Naive B cell (primary cell): ENCODE measurements around the gene KRTCAP3. TPM values are rescaled to one million over a fixed set of nuclear protein-coding genes. Genes with fewer than 3 reads are reported as not detected.
"Not testable (repeated sequence)": the region's sequence is repeated elsewhere in the genome, so short reads cannot be mapped to it uniquely, and the experiment has no call there.

Experiments used
- ATAC-seq, 2 donors: fragments of 150-1000 bp; cut with Tn5 transposase; 2 replicates each; pipeline ENCODE4 v1.10.0; 2021; ENCODE audit warnings: low read depth in 2 of 2, mild to moderate bottlenecking in 2 of 2, moderate library complexity in 2 of 2
- DNase-seq: peaks from one replicate; pipeline ENCODE4 v3.0.0; 2022
- H3K27ac Mint-ChIP-seq, 6 donors: one replicate each; pipeline ENCODE4 v1.8.0; 2020 to 2022; ENCODE audit warnings: mild to moderate bottlenecking in 6 of 6, mixed read lengths in 6 of 6, moderate library complexity in 5 of 6, inconsistent platforms in 2 of 6
- H3K27me3 Mint-ChIP-seq, 3 donors: one replicate each; pipeline ENCODE4 v1.8.0; 2021 to 2022; ENCODE audit warnings: mixed read lengths in 3 of 3, mild to moderate bottlenecking in 1 of 3
- H3K36me3 Mint-ChIP-seq, 2 donors: one replicate each; pipeline ENCODE4 v1.8.0; 2020 to 2022; ENCODE audit warnings: mixed read lengths in 2 of 2, inconsistent platforms in 1 of 2, mild to moderate bottlenecking in 1 of 2
- H3K4me1 Mint-ChIP-seq, 3 donors: one replicate each; pipeline ENCODE4 v1.8.0; 2020 to 2022; ENCODE audit warnings: mixed read lengths in 3 of 3, inconsistent platforms in 1 of 3, mild to moderate bottlenecking in 1 of 3, moderate library complexity in 1 of 3
- H3K4me3 Mint-ChIP-seq, 8 donors: one replicate each; pipeline ENCODE4 v1.8.0; 2020 to 2022; ENCODE audit warnings: mild to moderate bottlenecking in 8 of 8, mixed read lengths in 8 of 8, moderate library complexity in 8 of 8, inconsistent platforms in 2 of 8
- H3K9me3 Mint-ChIP-seq, 7 donors: one replicate each; pipeline ENCODE4 v1.8.0; 2020 to 2022; ENCODE audit warnings: mixed read lengths in 7 of 7, mild to moderate bottlenecking in 5 of 7, inconsistent platforms in 2 of 7, moderate library complexity in 1 of 7
- polyA plus RNA-seq, 6 donors: library from polyadenylated mRNA; unstranded; fragments of 300-500 nt; fragmentation: Illumina TruSeq; gene quantifications; one replicate each; pipeline ENCODE4 v1.2.3, GENCODE V29; 2021; ENCODE audit warnings: low read depth in 6 of 6

KRTCAP3 gene
- polyA plus RNA-seq, 6 donors from 2014 or later, result 1.00 to 8.3 (median 3.9) TPM; not detected in 1

DNA sequence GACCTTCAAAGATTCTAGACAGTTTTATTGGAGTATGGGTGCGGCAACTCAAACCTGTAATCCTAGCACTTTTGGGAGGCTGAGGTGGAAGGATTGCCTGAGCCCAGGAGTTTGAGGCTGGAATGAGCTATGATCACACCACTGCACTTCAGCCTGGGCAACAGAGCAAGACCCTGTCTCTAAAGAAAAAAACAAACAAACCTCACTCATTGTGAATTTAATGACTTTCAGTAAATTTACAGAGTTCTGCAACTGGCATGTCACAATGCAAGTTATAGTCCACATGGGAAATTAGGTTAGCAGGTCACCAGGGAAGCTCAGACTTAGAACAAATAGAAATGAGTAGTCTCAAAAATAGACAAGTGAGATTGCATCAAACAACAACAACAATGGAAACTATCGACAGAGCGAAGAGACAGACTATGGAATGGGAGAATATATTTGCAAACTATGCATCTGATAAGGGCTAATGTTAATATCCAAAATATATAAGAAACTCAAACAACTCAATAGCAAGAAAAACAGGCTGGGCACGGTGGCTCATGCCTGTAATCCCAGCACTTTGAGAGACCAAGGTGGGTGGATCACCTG lies 20.4 kb upstream of the KRTCAP3 start:
- DNase-seq (no peak), ATAC-seq (no peak)
- no peaks in the 10 kb centered on the region for H3K27me3 Mint-ChIP-seq
- no peaks in the 10 kb centered on the region for H3K36me3 Mint-ChIP-seq
- no peaks in the 10 kb centered on the region for H3K9me3 Mint-ChIP-seq
- no peak overlapping the region for H3K4me3 Mint-ChIP-seq
- no peak overlapping the region for H3K27ac Mint-ChIP-seq
- H3K4me1 Mint-ChIP-seq, result no peaks in the 10 kb centered on the region

DNA sequence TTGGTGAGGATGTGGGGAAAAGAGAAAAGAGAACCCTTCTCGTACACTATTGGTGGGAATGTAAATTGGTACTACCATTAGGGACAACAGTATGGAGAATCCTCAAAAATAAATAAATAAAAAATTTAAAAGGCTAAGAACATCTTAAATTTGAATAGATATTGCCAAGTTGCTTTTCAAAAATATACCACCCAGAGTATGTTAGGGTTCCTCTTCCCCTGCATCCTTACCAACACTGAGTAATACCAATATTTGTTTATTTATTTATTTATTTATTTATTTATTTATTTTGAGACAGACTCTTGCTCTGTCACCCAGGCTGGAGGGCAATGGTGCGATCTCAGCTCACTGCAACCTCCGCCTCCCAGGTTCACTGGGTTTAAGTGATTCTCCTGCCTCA lies 19.2 kb upstream of the KRTCAP3 start:
- H3K27ac Mint-ChIP-seq, result no peak overlapping the region
- ATAC-seq, result no peak
- no peaks in the 10 kb centered on the region for H3K27me3 Mint-ChIP-seq
- no peak for DNase-seq
- peaks cover 5 to 7% (median 6%) of the 10 kb centered on the region in 3 donors for H3K4me1 Mint-ChIP-seq
- H3K4me3 Mint-ChIP-seq, result no peak overlapping the region
- H3K9me3 Mint-ChIP-seq, result no peaks in the 10 kb centered on the region
- H3K36me3 Mint-ChIP-seq, result no peaks in the 10 kb centered on the region

DNA sequence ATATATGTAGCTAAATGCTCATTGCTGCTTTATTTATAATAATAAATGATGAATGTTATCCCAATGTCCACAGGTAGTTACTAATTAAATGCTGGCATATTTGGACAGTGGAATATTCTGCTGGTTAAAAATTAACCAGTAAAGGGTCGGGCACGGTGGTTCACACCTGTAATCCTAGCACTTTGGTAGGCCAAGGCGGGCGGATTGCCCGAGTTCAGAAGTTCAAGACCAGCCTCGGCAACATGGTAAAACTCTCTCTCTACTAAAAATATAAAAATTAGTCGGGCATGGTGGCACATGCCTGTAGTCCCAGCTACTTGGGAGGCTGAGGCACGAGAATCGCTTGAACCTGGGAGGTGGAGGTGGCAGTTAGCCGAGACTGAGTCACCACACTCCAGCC lies 17.1 kb upstream of the KRTCAP3 start:
- DNase-seq, H3K4me3 Mint-ChIP-seq, ATAC-seq, H3K36me3 Mint-ChIP-seq, H3K27me3 Mint-ChIP-seq, H3K9me3 Mint-ChIP-seq, H3K27ac Mint-ChIP-seq: not testable (repeated sequence)
- H3K4me1 Mint-ChIP-seq, result peaks cover 15 to 21% (median 16%) of the 10 kb centered on the region in 3 donors

DNA sequence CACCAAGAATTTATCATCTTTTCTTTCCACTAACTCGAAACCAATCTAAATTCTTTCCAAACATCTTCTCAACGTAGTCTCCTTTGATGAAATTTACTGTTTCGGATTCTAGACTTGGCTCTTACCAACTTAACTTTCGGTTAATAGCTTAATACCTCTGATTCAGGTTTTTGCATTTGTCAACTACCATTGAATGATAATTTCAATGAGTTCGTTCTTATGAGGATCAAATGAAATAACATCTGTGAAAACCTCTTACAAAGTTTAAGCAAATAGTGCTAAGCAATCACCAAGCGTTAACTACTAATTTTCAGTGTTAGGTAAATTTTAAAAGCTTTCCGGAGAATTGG lies 14.3 kb upstream of the KRTCAP3 start:
- Mint-ChIP-seq H3K27me3 (no peaks in the 10 kb centered on the region), H3K4me3 (peak overlapping the region; percentile 92 to 99 (median 98)), H3K4me1 (peaks cover 18 to 39% (median 26%) of the 10 kb centered on the region in 3 donors), H3K27ac (peak overlapping the region; percentile 74 to 99 (median 96)), H3K36me3 (peaks cover 0 to under 1% of the 10 kb centered on the region in 2 donors), H3K9me3 (no peaks in the 10 kb centered on the region)
- DNase-seq (no peak), ATAC-seq (no peak)

DNA sequence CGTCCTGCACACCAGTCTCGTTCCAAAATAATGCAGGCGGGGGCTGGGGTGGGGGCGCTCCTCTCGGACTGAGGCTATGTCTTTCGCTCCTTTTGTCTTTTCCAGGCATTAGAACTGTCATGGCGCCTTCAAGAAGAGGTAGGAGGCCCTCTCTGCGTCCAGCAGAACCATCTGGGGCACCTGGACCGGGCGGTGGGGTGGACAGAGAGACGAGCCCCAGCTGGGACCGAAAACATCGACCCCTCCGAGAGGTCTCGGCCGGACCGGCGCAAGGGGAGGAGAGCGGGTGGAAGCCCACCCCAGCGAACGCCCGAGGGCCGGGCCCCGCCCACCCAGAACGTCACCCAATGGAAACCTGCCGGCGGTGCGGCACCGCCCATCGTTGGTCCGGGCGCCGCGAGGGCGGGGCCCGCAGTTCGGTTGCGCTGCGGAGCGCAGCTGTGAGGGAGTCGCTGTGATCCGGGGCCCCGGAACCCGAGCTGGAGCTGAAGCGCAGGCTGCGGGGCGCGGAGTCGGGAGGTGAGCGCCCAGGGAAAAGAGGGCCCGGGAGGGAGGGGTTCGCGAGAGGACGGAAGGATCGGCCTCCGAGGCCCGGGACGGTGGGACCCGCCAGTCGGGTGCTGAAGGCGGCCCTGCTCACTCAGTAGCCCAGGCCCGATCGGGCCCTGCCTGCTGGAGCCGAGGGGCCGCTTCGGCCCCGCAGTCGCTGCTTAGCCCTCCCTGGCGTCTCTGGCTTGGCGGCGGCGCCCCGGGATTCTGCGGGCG lies 13.8 kb upstream of the KRTCAP3 start, which contains the start of gene NRBP1:
Gene NRBP1 (plus strand): TSS at position 419 of the 765 bp plus-strand sequence. CDS start 4,643 bp downstream, outside the sequence.
- ATAC-seq (peak; percentile 92), DNase-seq (peak; percentile 90)
- Mint-ChIP-seq H3K27me3 (no peaks in the 10 kb centered on the region), H3K4me3 (peak within 1 kb of the TSS; percentile 92 to 99 (median 98)), H3K9me3 (no peaks in the 10 kb centered on the region), H3K27ac (peak within 1 kb of the TSS; percentile 92 to 99 (median 98)), H3K36me3 (peaks cover 3 to 6% of the 10 kb centered on the region in 2 donors), H3K4me1 (peaks cover 22 to 42% (median 31%) of the 10 kb centered on the region in 3 donors)

DNA sequence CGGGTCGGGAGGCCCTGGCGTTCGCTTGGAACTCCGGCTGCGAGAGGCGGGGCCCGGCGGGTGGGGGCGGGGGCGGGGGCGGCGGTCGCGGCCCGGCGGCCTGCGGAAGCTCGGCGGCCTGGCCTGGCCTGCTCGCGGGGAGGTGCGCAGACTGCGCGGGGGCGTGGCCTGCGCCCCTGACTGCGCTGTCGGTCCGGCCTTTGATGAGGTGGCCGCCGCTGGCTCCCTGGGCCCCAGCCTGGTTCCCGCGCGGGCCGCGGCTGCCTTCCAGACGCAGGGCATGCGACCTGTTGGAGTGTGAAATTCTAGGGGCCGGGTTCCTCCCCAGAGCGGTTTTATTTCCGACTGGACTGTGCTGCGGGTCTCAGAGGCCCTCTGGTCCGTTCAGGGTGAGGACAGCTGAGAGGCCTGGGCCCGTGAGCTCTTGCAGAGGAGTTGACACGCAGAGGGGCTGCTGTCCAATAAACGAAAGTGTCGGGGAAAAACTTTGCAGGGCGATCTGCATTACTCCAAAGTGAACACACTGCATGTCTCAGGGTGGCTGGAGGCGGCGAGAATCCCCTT lies 13.1 kb upstream of the KRTCAP3 start:
- Mint-ChIP-seq H3K4me1 (peaks cover 27 to 46% (median 37%) of the 10 kb centered on the region in 3 donors), H3K27ac (peak overlapping the region; percentile 69 to 98 (median 97)), H3K27me3 (no peaks in the 10 kb centered on the region), H3K4me3 (peak overlapping the region; percentile 92 to 99 (median 98)), H3K9me3 (no peaks in the 10 kb centered on the region), H3K36me3 (peaks cover 9 to 12% of the 10 kb centered on the region in 2 donors)
- DNase-seq (peak; percentile 74), ATAC-seq (peak; percentile 60 to 67)

DNA sequence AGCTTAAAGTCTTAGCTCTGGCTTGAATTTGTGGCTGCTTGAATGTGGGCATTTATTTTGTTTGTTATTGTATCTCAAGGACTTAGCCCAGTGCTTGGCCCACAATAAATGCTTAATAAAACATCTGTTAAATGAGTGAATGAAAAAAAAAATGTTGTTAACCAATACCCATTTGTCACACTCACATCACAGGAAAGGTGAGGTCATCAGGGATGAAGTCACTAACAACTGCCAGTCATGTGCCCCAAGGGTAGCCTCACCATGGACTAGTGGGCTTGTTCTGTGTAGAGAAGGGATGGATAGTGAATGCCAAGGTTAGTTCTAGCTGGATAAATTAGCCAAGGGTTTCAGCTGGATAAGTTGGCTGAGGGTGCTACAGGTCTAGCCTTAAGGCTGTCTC lies 10.8 kb upstream of the KRTCAP3 start:
- H3K4me1 Mint-ChIP-seq, result peaks cover 27 to 46% (median 37%) of the 10 kb centered on the region in 3 donors
- no peak for DNase-seq

DNA sequence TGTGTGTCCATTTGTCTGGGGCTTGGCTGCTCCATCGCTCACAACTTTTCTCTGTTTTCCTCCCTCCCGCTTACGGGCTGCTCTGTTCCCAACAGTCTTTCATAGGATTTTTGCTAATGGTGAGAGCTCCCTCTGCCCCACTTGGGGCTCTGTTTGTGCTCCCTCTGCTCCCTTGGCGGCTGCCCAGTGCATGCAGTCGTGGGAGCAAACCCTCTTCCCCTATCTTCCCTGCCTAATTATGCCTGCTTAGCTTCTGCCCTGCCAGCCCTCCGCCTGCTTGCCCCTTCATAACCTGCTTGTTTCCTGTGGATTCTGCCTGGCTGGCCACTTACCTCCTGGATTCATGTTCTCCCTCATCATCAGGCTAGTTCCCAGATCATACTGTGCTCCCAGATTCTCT lies 6.6 kb upstream of the KRTCAP3 start:
- H3K4me3 Mint-ChIP-seq, result peak overlapping the region in 2 of 8 donors; percentile 48 to 51
- peak overlapping the region in 3 of 6 donors; percentile 8 to 44 (median 39) for H3K27ac Mint-ChIP-seq
- no peaks in the 10 kb centered on the region for H3K9me3 Mint-ChIP-seq
- ATAC-seq (no peak), DNase-seq (no peak)
- H3K36me3 Mint-ChIP-seq, result peaks cover 33 to 63% of the 10 kb centered on the region in 2 donors
- H3K27me3 Mint-ChIP-seq, result no peaks in the 10 kb centered on the region
- H3K4me1 Mint-ChIP-seq, result peaks cover 11 to 24% (median 13%) of the 10 kb centered on the region in 3 donors

More for the DNA sequence above, 10.8 kb upstream of the KRTCAP3 start:
- Mint-ChIP-seq H3K36me3 (peaks cover 21 to 36% of the 10 kb centered on the region in 2 donors), H3K27me3 (no peaks in the 10 kb centered on the region), H3K9me3 (no peaks in the 10 kb centered on the region), H3K4me3 (peak overlapping the region in 4 of 8 donors; percentile 56 to 83 (median 72)), H3K27ac (peak overlapping the region in 1 of 6 donors; percentile 47)
- no peak for ATAC-seq

DNA sequence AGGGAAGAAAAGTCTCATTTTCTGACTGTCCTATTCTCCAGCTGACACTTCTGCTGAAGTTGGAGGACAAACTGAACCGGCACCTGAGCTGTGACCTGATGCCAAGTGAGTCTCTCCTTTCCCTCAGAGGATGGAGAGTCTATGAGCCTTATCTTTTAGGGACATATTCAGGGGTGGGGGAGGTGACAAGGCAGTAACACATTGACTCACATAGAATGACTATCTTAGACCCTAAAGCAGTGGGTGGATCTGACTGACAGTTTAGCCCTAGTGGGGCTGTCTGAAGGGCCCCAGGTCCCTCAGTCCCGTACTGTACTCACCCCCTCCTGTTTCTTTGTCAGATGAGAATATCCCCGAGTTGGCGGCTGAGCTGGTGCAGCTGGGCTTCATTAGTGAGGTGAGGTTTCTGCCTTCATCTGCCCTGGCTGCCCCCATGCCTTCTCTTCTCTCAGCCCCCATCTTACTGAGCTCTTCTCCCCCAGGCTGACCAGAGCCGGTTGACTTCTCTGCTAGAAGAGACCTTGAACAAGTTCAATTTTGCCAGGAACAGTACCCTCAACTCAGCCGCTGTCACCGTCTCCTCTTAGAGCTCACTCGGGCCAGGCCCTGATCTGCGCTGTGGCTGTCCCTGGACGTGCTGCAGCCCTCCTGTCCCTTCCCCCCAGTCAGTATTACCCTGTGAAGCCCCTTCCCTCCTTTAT lies 805 bp upstream of the KRTCAP3 start:
- Mint-ChIP-seq H3K4me1 (peaks cover 3 to 14% (median 7%) of the 10 kb centered on the region in 3 donors), H3K27ac (peak overlapping the region in 1 of 6 donors; percentile 71), H3K4me3 (no peak overlapping the region), H3K9me3 (no peaks in the 10 kb centered on the region), H3K27me3 (no peaks in the 10 kb centered on the region), H3K36me3 (peaks cover 27 to 39% of the 10 kb centered on the region in 2 donors)
- ATAC-seq, result no peak
- DNase-seq, result no peak

DNA sequence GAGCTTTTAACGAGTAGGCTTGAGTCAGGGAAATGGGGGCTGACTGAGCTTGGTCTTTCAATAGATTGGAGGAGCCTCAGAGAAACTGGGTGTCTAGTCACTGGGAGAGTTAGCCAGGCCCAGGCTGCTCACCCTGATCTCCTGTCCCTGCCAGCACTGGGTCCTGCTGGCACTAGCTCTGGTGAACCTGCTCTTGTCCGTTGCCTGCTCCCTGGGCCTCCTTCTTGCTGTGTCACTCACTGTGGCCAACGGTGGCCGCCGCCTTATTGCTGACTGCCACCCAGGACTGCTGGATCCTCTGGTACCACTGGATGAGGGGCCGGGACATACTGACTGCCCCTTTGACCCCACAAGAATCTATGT lies 720 bp downstream of the KRTCAP3 start:
- Mint-ChIP-seq H3K27ac (peak overlapping the region in 4 of 6 donors; percentile 25 to 95 (median 90)), H3K4me1 (peaks cover 3 to 14% (median 7%) of the 10 kb centered on the region in 3 donors), H3K36me3 (peaks cover 27 to 37% of the 10 kb centered on the region in 2 donors), H3K9me3 (no peaks in the 10 kb centered on the region), H3K27me3 (no peaks in the 10 kb centered on the region), H3K4me3 (peak overlapping the region in 3 of 8 donors; percentile 20 to 80 (median 57))
- ATAC-seq (peak; percentile 15), DNase-seq (no peak)

DNA sequence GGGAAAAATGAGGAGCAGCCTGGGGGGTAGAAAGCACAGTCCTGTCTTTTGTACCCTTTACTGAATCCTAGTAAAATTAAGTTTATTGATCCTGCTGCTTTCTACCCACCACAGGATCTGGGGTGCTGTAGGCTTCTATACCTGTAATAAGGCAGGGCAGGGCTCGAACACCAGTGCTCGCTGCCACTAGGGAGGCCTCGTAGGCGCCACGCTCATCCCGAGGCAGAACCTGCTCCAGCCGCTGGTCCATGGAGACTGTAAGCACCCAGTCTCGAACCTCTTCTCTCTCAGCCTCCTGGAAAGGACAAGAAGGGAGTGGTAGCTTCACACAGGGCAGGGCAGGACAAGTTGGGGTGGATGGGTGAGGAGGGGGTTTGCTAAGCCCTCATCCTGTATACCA lies 3.0 kb downstream of the KRTCAP3 start:
- DNase-seq (no peak), ATAC-seq (no peak)
- Mint-ChIP-seq H3K27me3 (no peaks in the 10 kb centered on the region), H3K4me1 (peaks cover 3 to 9% (median 7%) of the 10 kb centered on the region in 3 donors), H3K36me3 (peaks cover 20 to 31% of the 10 kb centered on the region in 2 donors), H3K4me3 (no peak overlapping the region), H3K9me3 (no peaks in the 10 kb centered on the region), H3K27ac (peak overlapping the region in 1 of 6 donors; percentile 57)

DNA sequence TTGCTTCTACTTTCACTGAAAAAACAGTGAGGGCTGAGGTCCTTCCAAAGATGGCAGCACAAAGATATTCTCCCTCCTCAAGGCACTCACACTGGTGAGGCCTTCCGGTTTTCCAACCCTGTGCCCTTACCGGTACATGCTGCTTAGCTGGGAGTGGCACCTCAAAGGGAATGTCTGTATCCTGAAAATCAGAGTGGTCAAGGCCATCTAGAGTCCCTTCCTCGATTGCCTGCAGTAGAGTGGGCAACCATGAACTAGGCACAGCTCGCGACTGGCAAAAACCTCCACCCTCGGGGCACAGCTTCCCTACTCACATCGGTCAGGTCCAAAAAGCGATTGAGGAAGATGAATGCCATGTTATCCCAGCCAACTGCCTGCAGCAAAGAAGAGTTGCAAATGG lies 3.4 kb downstream of the KRTCAP3 start:
- peaks cover 15 to 27% of the 10 kb centered on the region in 2 donors for H3K36me3 Mint-ChIP-seq
- H3K9me3 Mint-ChIP-seq, result no peaks in the 10 kb centered on the region
- H3K4me3 Mint-ChIP-seq, result no peak overlapping the region

DNA sequence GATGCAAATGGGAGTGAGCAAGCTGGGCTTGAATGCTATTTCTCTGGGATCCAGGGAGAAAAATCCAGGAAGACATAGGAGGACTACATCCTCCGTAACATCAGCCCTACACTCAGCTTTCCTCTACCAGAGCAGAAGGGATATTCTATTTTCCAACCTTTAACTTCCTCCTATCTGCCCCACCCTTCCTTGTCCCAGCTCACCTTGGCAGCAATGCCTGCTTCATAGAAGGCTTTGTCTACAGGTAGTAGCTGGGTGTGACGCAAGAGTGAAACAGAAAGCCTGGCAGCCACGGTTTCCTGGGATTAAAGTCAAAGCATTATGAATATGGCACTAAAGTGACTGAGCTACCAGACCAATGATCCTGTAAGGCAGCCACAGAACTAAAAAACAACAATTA lies 3.9 kb downstream of the KRTCAP3 start:
- no peaks in the 10 kb centered on the region for H3K9me3 Mint-ChIP-seq
- peak overlapping the region in 2 of 6 donors; percentile 29 to 57 for H3K27ac Mint-ChIP-seq
- H3K36me3 Mint-ChIP-seq, result peaks cover 13 to 23% of the 10 kb centered on the region in 2 donors
- no peak for ATAC-seq
- DNase-seq, result no peak
- peaks cover 3 to 9% (median 7%) of the 10 kb centered on the region in 3 donors for H3K4me1 Mint-ChIP-seq
- H3K4me3 Mint-ChIP-seq, result no peak overlapping the region
- no peaks in the 10 kb centered on the region for H3K27me3 Mint-ChIP-seq

More for the DNA sequence above, 3.4 kb downstream of the KRTCAP3 start:
- ATAC-seq (no peak), DNase-seq (no peak)
- Mint-ChIP-seq H3K27me3 (no peaks in the 10 kb centered on the region), H3K4me1 (peaks cover 3 to 9% (median 7%) of the 10 kb centered on the region in 3 donors), H3K27ac (peak overlapping the region in 1 of 6 donors; percentile 57)
